Uterus (tissue), 4 donors: ENCODE measurements around the gene ANKRD52. TPM values are rescaled to one million over a fixed set of nuclear protein-coding genes. Genes with fewer than 3 reads are reported as not detected.
A peak's percentile ranks its signal among the peaks of the same experiment; 100 is the strongest.

Experiments
- DNase-seq, 2 donors: peaks; one replicate each; pipeline ENCODE4 v3.0.0-alpha.2; 2019 to 2020
- H3K27ac ChIP-seq, 2 donors: fragments of 200-600 bp; sonication (generic); 1 replicate in 1 of 2; 2 replicates in 1 of 2; pipeline ENCODE4 v1.5.1; 2016 to 2018
- H3K27me3 ChIP-seq, 2 donors: fragments of 200-600 bp; sonication (generic); one replicate each; pipeline ENCODE4 v1.5.1; 2018 to 2019; ENCODE audit warnings: control low read depth in 1 of 2
- H3K36me3 ChIP-seq, 2 donors: fragments of 200-600 bp; sonication (generic); one replicate each; pipeline ENCODE4 v1.5.1; 2019; ENCODE audit warnings: control low read depth in 1 of 2
- H3K4me1 ChIP-seq, 2 donors: fragments of 200-600 bp; sonication (generic); one replicate each; pipeline ENCODE4 v1.5.1; 2018 to 2019; ENCODE audit warnings: control low read depth in 1 of 2
- H3K4me3 ChIP-seq, 2 donors: fragments of 200-600 bp; sonication (generic); 1 replicate in 1 of 2; 2 replicates in 1 of 2; pipeline ENCODE4 v1.5.1; 2018 to 2019; ENCODE audit warnings: mild to moderate bottlenecking in 1 of 2
- H3K9me3 ChIP-seq, 2 donors: fragments of 200-600 bp; sonication (generic); one replicate each; pipeline ENCODE4 v1.5.1; 2019; ENCODE audit warnings: control low read depth in 1 of 2
- CTCF ChIP-seq, 4 experiments: fragments of 200-600 bp in 2 of 4; fragments of 450-650 bp in 2 of 4; sonication (generic) in 2 of 4; IDR thresholded peaks; one replicate each; pipeline ENCODE4 v1.5.1; 2016 to 2019; ENCODE audit warnings: antibody characterized with exemption in 4 of 4, mild to moderate bottlenecking in 2 of 4, moderate library complexity in 1 of 4
- POLR2A ChIP-seq, 2 donors: fragments of 450-650 bp; IDR thresholded peaks; one replicate each; pipeline ENCODE4 v1.6.1; 2016; ENCODE audit warnings: antibody characterized with exemption in 2 of 2, mild to moderate bottlenecking in 1 of 2, moderate library complexity in 1 of 2
- intact Hi-C: fragments of 100-400 bp; cut with DNase I; formaldehyde crosslinking; loops from one replicate; pipeline ENCODE4 v1.15.1; 2023; ENCODE audit warnings: low total_unique reads
- total RNA-seq, 4 donors: library from RNA; depleted of rRNA in 3 of 4; stranded (reverse); fragments of >200 nt in 3 of 4; gene quantifications; one replicate each; pipeline versions ENCODE4 v1.1.0 to v1.2.4, GENCODE V29; 2014 to 2023
- donor health status: DM: yes; HTN: yes; CAD: no.

ANKRD52 gene
- total RNA-seq, 4 donors from 2014 or later, result 0.88 to 35.4 (median 15.5) TPM

DNA sequence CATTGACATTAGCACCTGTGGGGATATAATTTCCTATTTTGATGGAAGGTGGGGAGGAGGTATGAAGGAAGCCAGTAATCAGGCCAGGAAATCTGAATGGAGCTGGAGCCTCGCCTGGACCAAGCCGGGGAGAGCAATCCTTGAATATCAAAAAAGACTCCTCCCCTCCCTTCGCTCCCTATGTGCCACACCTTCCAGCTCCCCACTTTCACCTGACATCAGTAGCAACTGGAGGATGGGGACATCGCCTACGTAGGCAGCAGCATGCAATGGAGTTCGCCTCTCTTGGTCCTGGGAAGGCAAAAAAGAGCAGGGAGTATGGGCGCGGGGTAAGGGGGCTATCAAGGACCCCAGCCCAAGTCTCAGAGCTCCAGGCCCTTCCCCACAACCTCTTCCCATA lies 1.1 kb downstream of the ANKRD52 start:
- Histone ChIP-seq H3K27me3 (no peaks in the 10 kb centered on the region), H3K4me3 (peak overlapping the region; percentile 78 to 89), H3K36me3 (no peaks in the 10 kb centered on the region), H3K27ac (peak overlapping the region; percentile 94 to 95), H3K9me3 (no peaks in the 10 kb centered on the region), H3K4me1 (peaks cover 0 to 11% of the 10 kb centered on the region in 2 donors)
- DNase-seq, result no peak
- intact Hi-C loops, result no loop called here
- TF ChIP-seq CTCF (IDR thresholded peaks at IDR 0.05), result no peak
- no peak for TF ChIP-seq POLR2A (IDR thresholded peaks at IDR 0.05)

- no peaks in the 10 kb centered on the region for H3K36me3 ChIP-seq
- no peaks in the 10 kb centered on the region for H3K9me3 ChIP-seq
- no peaks in the 10 kb centered on the region for H3K27me3 ChIP-seq
- intact Hi-C loops, result no loop called here
- H3K27ac ChIP-seq, result peak overlapping the region in 1 of 2 donors; percentile 95
- no peak overlapping the region for H3K4me3 ChIP-seq
- DNase-seq, result no peak
- TF ChIP-seq CTCF (IDR thresholded peaks at IDR 0.05), result no peak
- no peak for TF ChIP-seq POLR2A (IDR thresholded peaks at IDR 0.05)
- H3K4me1 ChIP-seq, result peaks cover 0 to 11% of the 10 kb centered on the region in 2 donors
These were observed 1.7 kb downstream of the ANKRD52 start for GRCh38 chr12:56256326-56256960.

- H3K36me3 ChIP-seq, result no peaks in the 10 kb centered on the region
These were observed 2.5 kb downstream of the ANKRD52 start for GRCh38 chr12:56255671-56256070.

DNA sequence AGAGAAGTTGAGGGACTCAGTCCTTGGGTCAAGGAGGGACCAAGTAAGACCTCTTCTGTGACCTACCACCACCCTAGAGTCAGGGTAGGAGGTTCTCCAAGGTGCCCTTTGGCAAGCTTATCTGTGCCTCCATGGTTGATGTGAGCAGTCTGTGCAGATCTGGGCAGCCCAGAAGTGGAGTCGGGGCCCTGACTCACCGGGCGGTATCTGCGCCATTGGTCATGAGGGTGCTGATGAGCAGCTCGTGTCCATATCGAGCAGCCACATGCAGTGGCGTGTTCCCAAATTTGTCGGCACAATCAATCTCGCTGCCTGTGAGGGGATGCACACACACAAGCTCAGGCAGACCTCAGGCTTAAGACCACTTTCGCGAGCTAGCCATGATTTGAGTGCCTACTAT lies 5.1 kb downstream of the ANKRD52 start:
- TF ChIP-seq CTCF (IDR thresholded peaks at IDR 0.05) (no peak), POLR2A (IDR thresholded peaks at IDR 0.05) (no peak)
- no peaks in the 10 kb centered on the region for H3K9me3 ChIP-seq
- no peak for DNase-seq
- intact Hi-C loops, result no loop called here
- no peak overlapping the region for H3K4me3 ChIP-seq
- no peaks in the 10 kb centered on the region for H3K27me3 ChIP-seq
- peaks cover 0 to 11% of the 10 kb centered on the region in 2 donors for H3K4me1 ChIP-seq
- H3K27ac ChIP-seq, result no peak overlapping the region
- no peaks in the 10 kb centered on the region for H3K36me3 ChIP-seq

More at GRCh38 chr12:56255671-56256070, 2.5 kb downstream of the ANKRD52 start:
- H3K4me1 ChIP-seq, result peaks cover 0 to 11% of the 10 kb centered on the region in 2 donors
- H3K4me3 ChIP-seq, result no peak overlapping the region
- DNase-seq, result no peak
- no peaks in the 10 kb centered on the region for H3K9me3 ChIP-seq
- H3K27me3 ChIP-seq, result no peaks in the 10 kb centered on the region
- TF ChIP-seq POLR2A (IDR thresholded peaks at IDR 0.05) (no peak), CTCF (IDR thresholded peaks at IDR 0.05) (no peak)
- no peak overlapping the region for H3K27ac ChIP-seq
- intact Hi-C loops, result no loop called here

GRCh38 chr12:56252649-56253048 lies 5.5 kb downstream of the ANKRD52 start:
- intact Hi-C loops, result no loop called here
- H3K27ac ChIP-seq, result no peak overlapping the region
- H3K36me3 ChIP-seq, result no peaks in the 10 kb centered on the region
- peaks cover 0 to 11% of the 10 kb centered on the region in 2 donors for H3K4me1 ChIP-seq
- H3K4me3 ChIP-seq, result no peak overlapping the region
- DNase-seq, result no peak
- no peaks in the 10 kb centered on the region for H3K27me3 ChIP-seq
- no peak for TF ChIP-seq POLR2A (IDR thresholded peaks at IDR 0.05)
- TF ChIP-seq CTCF (IDR thresholded peaks at IDR 0.05), result no peak
- H3K9me3 ChIP-seq, result no peaks in the 10 kb centered on the region
